Activated CD4-positive, alpha-beta T cell treated with anti-CD3 and anti-CD28 coated beads for 4 hours (primary cell): ENCODE results near the gene POLE.

Experiments used
- DNase-seq, 2 donors: peaks; one replicate each; pipeline ENCODE4 v3.0.0-alpha.2; 2020

Gene POLE

GRCh38 chr12:132592282-132592970 lies 94.7 kb downstream of the POLE start:
- DNase-seq, result no peak

DNA sequence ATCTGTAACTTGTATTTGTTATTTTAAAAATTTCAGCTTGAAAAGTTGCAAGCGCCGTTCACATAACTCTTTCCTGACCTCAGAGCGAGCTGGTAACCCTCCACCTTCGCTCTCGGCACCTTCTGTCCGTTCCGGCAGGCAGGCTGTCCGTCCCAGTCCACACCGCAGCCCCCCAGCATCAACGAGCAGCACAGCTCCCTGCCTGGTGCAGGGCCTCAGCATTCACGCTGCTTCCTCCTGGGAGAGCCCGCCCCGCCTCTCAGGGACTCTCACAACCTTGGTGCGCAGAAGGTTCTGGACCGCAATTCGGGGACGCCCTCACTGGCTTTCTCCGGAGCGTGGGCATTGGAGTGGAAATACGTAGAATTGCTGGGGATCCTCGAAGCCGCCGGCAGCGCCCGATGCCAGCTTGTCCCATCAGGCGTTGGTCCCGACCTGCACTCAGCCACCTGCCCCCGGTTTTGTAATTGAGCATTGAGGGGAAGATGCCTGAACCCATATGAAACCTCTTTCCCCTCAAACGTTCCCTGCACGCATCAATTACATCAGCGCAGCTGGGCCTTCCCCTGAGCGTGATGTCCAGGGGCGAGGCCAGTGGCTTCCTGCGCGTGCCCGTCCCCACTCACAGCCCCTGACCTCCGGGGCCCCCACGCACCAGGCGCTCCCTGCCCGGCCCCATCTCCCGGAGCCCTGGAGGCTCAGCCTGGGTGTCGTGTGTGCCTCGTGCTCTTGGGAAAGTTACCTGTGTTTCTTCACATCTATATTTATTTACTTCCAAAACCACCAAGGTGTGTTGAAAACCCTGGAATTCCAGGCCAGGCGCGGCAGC lies 95.8 kb downstream of the POLE start:
- no peak for DNase-seq

GRCh38 chr12:132588821-132589669 lies 98.1 kb downstream of the POLE start:
- no peak for DNase-seq

GRCh38 chr12:132588319-132588718 lies 98.8 kb downstream of the POLE start:
- DNase-seq, result no peak

- no peak for DNase-seq
Measured at GRCh38 chr12:132587781-132588180, 99.4 kb downstream of the POLE start.

DNA sequence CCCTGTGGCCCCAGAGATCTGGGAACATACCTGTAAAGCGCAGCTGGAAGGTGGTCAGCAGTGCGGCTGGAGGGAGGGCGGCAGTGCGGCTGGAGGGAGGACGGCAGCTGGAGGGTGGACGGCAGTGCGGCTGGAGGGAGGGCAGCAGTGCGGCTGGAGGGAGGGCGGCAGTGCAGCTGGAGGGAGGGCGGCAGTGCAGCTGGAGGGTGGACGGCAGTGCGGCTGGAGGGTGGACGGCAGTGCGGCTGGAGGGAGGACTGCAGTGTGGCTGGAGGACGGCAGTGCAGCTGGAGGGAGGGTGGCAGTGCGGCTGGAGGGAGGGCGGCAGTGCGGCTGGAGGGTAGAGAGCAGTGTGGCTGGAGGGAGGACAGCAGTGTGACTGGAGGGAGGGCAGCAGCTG lies 100.2 kb downstream of the POLE start:
- DNase-seq, result no peak

DNA sequence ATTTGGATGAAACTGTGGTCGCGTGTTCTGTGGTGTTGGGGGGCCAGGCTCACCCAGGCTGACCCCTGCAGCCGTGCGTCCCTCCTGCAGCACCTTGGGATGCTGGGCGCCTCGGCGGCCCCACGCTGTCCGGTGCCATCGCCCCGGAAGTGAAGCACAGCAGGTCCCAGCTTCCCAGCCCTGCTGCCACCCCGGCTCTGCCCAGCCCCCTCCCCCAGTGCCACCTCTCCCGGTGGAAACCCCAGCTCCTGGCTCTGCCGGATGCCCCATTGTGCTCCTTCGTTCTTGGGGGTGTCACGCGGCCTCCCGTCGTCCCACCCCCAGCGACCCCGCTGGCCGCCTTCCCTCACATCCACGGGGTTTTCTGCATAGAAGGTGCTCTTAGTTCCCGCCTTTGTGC lies 102.0 kb downstream of the POLE start:
- no peak for DNase-seq

DNA sequence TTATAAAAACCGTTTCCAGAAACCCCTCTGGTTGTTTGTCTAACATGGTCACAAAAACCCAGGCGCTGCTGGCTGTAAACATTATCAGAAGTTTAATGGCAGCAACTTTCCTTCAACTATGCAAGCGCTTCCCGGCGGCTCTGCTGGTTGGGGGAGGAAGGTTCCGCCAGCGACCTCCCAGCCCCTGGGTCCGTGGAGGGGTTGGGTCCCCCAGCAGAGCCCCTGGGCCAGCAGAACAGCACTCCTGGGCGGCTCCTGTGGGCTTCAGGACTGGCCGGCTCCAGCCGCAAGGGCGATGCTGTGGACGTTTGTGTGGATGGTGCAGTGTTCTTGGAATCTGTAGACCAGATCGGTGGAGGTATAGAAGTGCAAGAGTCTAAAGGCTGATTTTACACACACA lies 102.7 kb downstream of the POLE start:
- no peak for DNase-seq

- DNase-seq, result no peak
Measured at GRCh38 chr12:132583736-132584135, 103.4 kb downstream of the POLE start.

DNA sequence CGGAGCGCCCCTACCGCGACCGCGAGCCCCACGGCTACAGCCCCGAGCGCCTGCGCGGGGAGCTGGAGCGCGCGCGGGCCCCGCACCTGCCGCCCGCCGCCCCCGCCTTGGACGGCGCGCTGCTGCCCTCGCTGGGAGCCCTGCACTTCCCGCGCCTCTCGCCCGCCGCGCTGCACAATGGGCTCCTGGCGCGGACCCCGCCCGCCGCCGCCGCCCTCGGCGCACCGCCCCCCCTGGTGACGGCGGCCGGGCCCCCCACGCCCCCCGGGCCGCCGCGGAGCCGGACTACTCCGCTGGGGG lies 103.8 kb downstream of the POLE start:
- DNase-seq, result no peak

GRCh38 chr12:132582582-132583410 lies 104.3 kb downstream of the POLE start:
- DNase-seq, result no peak

GRCh38 chr12:132582058-132582420 lies 105.1 kb downstream of the POLE start:
- DNase-seq, result no peak

DNA sequence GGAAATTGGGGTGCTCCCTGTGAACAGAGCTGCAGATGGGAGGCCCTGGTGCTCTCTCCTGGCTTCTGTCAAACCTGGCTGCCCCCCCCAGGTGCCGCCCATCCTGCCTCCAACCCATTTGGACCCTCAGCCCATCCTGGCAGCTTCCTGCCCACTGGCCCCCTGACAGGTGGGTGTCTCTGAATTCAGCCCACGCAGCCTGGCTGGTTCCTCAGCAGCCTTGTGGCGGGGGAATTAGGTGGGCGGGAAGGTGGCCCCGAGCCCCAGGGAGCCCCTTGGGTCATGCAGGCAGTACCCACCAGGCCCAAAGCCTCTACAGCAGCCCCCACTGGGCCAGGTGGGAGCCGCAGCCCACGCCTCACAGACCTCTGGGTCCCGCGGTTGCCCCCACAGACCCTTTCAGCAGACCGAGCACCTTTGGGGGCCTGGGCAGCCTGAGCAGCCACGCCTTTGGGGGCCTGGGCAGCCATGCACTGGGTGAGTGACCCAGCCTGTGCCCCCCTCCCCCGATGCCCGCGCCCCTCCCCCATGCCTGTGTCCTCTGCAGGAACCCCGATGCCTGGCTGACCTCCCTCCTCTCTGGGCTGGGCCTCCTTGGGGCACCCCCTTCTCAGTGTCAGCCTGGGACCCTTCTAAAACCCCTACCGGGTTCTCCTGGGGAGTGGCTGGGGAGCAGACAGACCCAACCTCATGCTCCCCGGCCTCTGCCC lies 105.6 kb downstream of the POLE start:
- no peak for DNase-seq

GRCh38 chr12:132580701-132581292 lies 106.3 kb downstream of the POLE start:
- no peak for DNase-seq

- DNase-seq, result no peak
Measured at GRCh38 chr12:132579744-132580143, 107.4 kb downstream of the POLE start.

- DNase-seq, result no peak
Measured at GRCh38 chr12:132578826-132579225, 108.3 kb downstream of the POLE start.

GRCh38 chr12:132578118-132578517 lies 109.0 kb downstream of the POLE start:
- DNase-seq, result no peak

DNA sequence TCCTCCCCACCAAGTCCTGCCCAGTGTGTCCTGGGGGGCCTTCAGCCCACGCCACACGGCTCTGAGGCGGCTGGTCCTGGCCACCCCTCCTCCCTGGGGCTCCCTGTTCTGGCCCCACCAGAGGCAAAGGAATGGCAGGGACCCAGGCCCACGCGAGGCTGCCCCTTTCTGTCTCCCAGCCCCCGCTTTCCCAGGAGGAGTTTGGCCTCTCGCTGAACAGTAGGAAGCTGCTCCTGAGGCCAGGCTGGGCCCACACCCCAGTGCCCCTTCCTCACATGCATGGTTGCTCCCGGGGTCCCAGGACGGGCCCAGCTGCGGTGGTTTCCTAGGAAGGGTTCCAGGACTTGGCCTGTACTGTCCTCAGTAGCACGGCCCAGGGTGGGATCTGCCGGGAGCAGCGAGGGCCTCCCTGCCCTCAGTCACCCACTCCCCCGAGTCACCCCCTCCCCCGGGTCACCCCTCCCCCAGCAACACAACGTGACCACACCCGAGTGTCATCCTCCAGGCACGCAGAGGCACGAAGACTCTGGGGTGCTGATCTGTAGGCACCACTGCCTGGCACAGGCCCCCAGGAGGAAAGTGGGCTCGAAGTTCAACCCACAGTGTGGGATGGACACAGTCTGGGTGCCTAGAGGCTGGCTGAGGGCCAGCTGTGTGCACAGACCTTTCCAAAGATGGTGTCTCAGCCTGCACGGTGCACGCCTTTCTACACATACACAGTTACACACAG lies 109.8 kb downstream of the POLE start:
- DNase-seq, result no peak

- DNase-seq, result no peak
Measured at GRCh38 chr12:132576701-132577100, 110.4 kb downstream of the POLE start.

- DNase-seq, result no peak
Measured at GRCh38 chr12:132575661-132576060, 111.5 kb downstream of the POLE start.
